GM23338 (cell line): ENCODE results near the gene OOEP. TPM values are rescaled to one million over a fixed set of nuclear protein-coding genes. Genes with fewer than 3 reads are reported as not detected.

Experiments
- ATAC-seq: fragments of 200-7000 bp; cut with Tn5 transposase; 3 replicates; pipeline ENCODE4 v1.9.1; 2020
- DNase-seq: peaks from one replicate; pipeline ENCODE4 v3.0.0-alpha.2; 2015; ENCODE audit warnings: low spot score
- H2AFZ ChIP-seq: fragments of 200-600 bp; sonication (generic); 2 replicates; pipeline ENCODE4 v1.8.0; 2016; ENCODE audit warnings: antibody characterized with exemption, mild to moderate bottlenecking, moderate library complexity
- H3F3A ChIP-seq: fragments of 200-600 bp; sonication (generic); replicated peaks from 2 replicates; pipeline ENCODE4 v1.8.0; 2017; ENCODE audit warnings: antibody characterized with exemption, mixed run types, low read depth
- H3K27ac ChIP-seq: fragments of 200-600 bp; sonication (generic); 2 replicates; pipeline ENCODE4 v1.6.1; 2016; ENCODE audit warnings: low read depth
- H3K27me3 ChIP-seq: fragments of 200-600 bp; sonication (generic); 2 replicates; pipeline ENCODE4 v1.8.0; 2016; ENCODE audit warnings: mild to moderate bottlenecking, mixed run types, moderate library complexity; ENCODE audit not compliant: insufficient read depth
- H3K36me3 ChIP-seq: fragments of 200-600 bp; sonication (generic); 2 replicates; pipeline ENCODE4 v1.8.0; 2016; ENCODE audit warnings: mild to moderate bottlenecking; ENCODE audit not compliant: insufficient read depth
- H3K4me1 ChIP-seq: fragments of 200-600 bp; sonication (generic); 2 replicates; pipeline ENCODE4 v1.8.0; 2016; ENCODE audit warnings: mild to moderate bottlenecking, moderate library complexity; ENCODE audit not compliant: insufficient read depth
- H3K4me2 ChIP-seq: fragments of 200-600 bp; sonication (generic); 2 replicates; pipeline ENCODE4 v1.7.1; 2017; ENCODE audit warnings: mixed run types
- H3K4me3 ChIP-seq: fragments of 200-600 bp; sonication (generic); 2 replicates; pipeline ENCODE4 v1.6.1; 2016; ENCODE audit warnings: mixed run types
- H3K79me2 ChIP-seq: fragments of 200-600 bp; sonication (generic); replicated peaks from 2 replicates; pipeline ENCODE4 v1.8.0; 2017; ENCODE audit warnings: mild to moderate bottlenecking; ENCODE audit not compliant: insufficient read depth
- H3K9me2 ChIP-seq: fragments of 200-600 bp; sonication (generic); 2 replicates; pipeline ENCODE4 v1.8.0; 2017; ENCODE audit not compliant: insufficient read depth
- H4K20me1 ChIP-seq: fragments of 200-600 bp; sonication (generic); replicated peaks from 2 replicates; pipeline ENCODE4 v1.8.0; 2017; ENCODE audit warnings: mild to moderate bottlenecking; ENCODE audit not compliant: insufficient read depth
- H3K27ac Mint-ChIP-seq: 2 replicates; pipeline ENCODE4 v1.8.0; 2020; ENCODE audit warnings: inconsistent platforms, mild to moderate bottlenecking, moderate library complexity, mixed read lengths
- H3K27me3 Mint-ChIP-seq: 3 replicates; pipeline ENCODE4 v1.8.0; 2022; ENCODE audit warnings: low read depth, mild to moderate bottlenecking, moderate library complexity, mixed read lengths, inconsistent platforms; ENCODE audit not compliant: insufficient read depth, poor library complexity
- H3K36me3 Mint-ChIP-seq: 3 replicates; pipeline ENCODE4 v1.8.0; 2021; ENCODE audit warnings: low read depth, mild to moderate bottlenecking, inconsistent platforms, moderate library complexity, mixed read lengths
- H3K4me1 Mint-ChIP-seq: 3 replicates; pipeline ENCODE4 v1.8.0; 2020; ENCODE audit warnings: mild to moderate bottlenecking, inconsistent platforms, mixed read lengths
- H3K4me3 Mint-ChIP-seq: 3 replicates; pipeline ENCODE4 v1.8.0; 2021; ENCODE audit warnings: moderate library complexity, mild to moderate bottlenecking, inconsistent platforms, mixed read lengths
- H3K9me3 Mint-ChIP-seq: 3 replicates; pipeline ENCODE4 v1.8.0; 2020; ENCODE audit warnings: moderate library complexity, mild to moderate bottlenecking, inconsistent platforms, mixed read lengths
- EZH2 ChIP-seq: fragments of 200-600 bp; sonication (generic); IDR thresholded peaks from one replicate; pipeline ENCODE4 v1.8.0; 2017; ENCODE audit warnings: antibody characterized with exemption, mild to moderate bottlenecking, low read depth; ENCODE audit not compliant: unreplicated experiment
- JUNB ChIP-seq: IDR thresholded peaks from one replicate; pipeline ENCODE4 v1.6.1; 2016; ENCODE audit warnings: antibody characterized with exemption; ENCODE audit not compliant: unreplicated experiment
- POLR2AphosphoS5 ChIP-seq: IDR thresholded peaks from 2 replicates; pipeline ENCODE4 v1.6.1; 2016; ENCODE audit warnings: antibody characterized with exemption, low read depth
- REST ChIP-seq: IDR thresholded peaks from one replicate; pipeline ENCODE4 v1.6.1; 2018; ENCODE audit warnings: antibody characterized with exemption; ENCODE audit not compliant: unreplicated experiment
- polyA plus RNA-seq: library from polyadenylated mRNA; unstranded; fragments of >200 nt; fragmentation: Nextera tagmentation; extraction: Ambion mirVana; gene quantifications from 2 replicates; pipeline ENCODE4 v1.2.1, GENCODE V29; 2016
- total RNA-seq: library from RNA; depleted of rRNA; stranded (reverse); fragments of >200 nt; shearing (Covaris generic); gene quantifications from 2 replicates; pipeline ENCODE4 v1.2.3, GENCODE V29; 2014
- TF ChIP-seq, protein P1 (sequence below): fragments of 250-450 bp; sonication (Bioruptor Pico); IDR thresholded peaks from 2 replicates; pipeline ENCODE4 v1.5.0; 2020; ENCODE audit warnings: mild to moderate bottlenecking, moderate library complexity

OOEP gene
- total and polyA plus RNA-seq, 2 experiments from 2014 or later = 0.73 TPM; not detected in 1

- TF ChIP-seq POLR2AphosphoS5 = no peak
- TF ChIP-seq, protein P1, sequence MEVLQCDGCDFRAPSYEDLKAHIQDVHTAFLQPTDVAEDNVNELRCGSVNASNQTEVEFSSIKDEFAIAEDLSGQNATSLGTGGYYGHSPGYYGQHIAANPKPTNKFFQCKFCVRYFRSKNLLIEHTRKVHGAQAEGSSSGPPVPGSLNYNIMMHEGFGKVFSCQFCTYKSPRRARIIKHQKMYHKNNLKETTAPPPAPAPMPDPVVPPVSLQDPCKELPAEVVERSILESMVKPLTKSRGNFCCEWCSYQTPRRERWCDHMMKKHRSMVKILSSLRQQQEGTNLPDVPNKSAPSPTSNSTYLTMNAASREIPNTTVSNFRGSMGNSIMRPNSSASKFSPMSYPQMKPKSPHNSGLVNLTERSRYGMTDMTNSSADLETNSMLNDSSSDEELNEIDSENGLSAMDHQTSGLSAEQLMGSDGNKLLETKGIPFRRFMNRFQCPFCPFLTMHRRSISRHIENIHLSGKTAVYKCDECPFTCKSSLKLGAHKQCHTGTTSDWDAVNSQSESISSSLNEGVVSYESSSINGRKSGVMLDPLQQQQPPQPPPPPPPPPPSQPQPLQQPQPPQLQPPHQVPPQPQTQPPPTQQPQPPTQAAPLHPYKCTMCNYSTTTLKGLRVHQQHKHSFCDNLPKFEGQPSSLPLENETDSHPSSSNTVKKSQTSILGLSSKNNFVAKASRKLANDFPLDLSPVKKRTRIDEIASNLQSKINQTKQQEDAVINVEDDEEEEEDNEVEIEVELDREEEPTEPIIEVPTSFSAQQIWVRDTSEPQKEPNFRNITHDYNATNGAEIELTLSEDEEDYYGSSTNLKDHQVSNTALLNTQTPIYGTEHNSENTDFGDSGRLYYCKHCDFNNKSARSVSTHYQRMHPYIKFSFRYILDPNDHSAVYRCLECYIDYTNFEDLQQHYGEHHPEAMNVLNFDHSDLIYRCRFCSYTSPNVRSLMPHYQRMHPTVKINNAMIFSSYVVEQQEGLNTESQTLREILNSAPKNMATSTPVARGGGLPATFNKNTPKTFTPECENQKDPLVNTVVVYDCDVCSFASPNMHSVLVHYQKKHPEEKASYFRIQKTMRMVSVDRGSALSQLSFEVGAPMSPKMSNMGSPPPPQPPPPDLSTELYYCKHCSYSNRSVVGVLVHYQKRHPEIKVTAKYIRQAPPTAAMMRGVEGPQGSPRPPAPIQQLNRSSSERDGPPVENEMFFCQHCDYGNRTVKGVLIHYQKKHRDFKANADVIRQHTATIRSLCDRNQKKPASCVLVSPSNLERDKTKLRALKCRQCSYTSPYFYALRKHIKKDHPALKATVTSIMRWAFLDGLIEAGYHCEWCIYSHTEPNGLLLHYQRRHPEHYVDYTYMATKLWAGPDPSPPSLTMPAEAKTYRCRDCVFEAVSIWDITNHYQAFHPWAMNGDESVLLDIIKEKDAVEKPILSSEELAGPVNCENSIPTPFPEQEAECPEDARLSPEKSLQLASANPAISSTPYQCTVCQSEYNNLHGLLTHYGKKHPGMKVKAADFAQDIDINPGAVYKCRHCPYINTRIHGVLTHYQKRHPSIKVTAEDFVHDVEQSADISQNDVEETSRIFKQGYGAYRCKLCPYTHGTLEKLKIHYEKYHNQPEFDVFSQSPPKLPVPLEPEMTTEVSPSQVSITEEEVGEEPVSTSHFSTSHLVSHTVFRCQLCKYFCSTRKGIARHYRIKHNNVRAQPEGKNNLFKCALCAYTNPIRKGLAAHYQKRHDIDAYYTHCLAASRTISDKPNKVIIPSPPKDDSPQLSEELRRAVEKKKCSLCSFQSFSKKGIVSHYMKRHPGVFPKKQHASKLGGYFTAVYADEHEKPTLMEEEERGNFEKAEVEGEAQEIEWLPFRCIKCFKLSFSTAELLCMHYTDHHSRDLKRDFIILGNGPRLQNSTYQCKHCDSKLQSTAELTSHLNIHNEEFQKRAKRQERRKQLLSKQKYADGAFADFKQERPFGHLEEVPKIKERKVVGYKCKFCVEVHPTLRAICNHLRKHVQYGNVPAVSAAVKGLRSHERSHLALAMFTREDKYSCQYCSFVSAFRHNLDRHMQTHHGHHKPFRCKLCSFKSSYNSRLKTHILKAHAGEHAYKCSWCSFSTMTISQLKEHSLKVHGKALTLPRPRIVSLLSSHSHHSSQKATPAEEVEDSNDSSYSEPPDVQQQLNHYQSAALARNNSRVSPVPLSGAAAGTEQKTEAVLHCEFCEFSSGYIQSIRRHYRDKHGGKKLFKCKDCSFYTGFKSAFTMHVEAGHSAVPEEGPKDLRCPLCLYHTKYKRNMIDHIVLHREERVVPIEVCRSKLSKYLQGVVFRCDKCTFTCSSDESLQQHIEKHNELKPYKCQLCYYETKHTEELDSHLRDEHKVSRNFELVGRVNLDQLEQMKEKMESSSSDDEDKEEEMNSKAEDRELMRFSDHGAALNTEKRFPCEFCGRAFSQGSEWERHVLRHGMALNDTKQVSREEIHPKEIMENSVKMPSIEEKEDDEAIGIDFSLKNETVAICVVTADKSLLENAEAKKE (CRISPR knock-in tag) = no peak
These were observed 21.0 kb downstream of the OOEP start (continued) for GRCh38 chr6:73348550-73349204.

GRCh38 chr6:73343164-73343563 lies 26.5 kb downstream of the OOEP start:
- H3K27ac ChIP-seq = no peak overlapping the region
- H3K36me3 ChIP-seq = no peaks in the 10 kb centered on the region
- H3K9me3 Mint-ChIP-seq = peaks cover 2% of the 10 kb centered on the region; the same call in 1 of the 3 replicates
- peaks cover 2% of the 10 kb centered on the region; the same call in 2 of the 3 replicates for H3K36me3 Mint-ChIP-seq
- H3K4me3 ChIP-seq = no peak overlapping the region
- H3K27me3 Mint-ChIP-seq = peaks cover 9% of the 10 kb centered on the region
- H3K4me1 Mint-ChIP-seq = peaks cover 20% of the 10 kb centered on the region
- DNase-seq (no peak), ATAC-seq (no peak)
- no peak overlapping the region for H3K4me2 ChIP-seq
- no peaks in the 10 kb centered on the region for H3K9me2 ChIP-seq
- no peak overlapping the region for H2AFZ ChIP-seq
- H4K20me1 ChIP-seq = no peaks in the 10 kb centered on the region
- H3F3A ChIP-seq = 0 out of 2 replicates have a peak, but pooled peaks cover 2% of the 10 kb centered on the region
- no peak overlapping the region for H3K4me3 Mint-ChIP-seq
- H3K79me2 ChIP-seq = no peaks in the 10 kb centered on the region
- no peaks in the 10 kb centered on the region for H3K27me3 ChIP-seq
- peaks cover 11% of the 10 kb centered on the region; the same call in 1 of the 2 replicates for H3K4me1 ChIP-seq
- H3K27ac Mint-ChIP-seq = no peak overlapping the region
- TF ChIP-seq REST (no peak), JUNB (no peak), EZH2 (no peak)
- TF ChIP-seq, protein P1 (CRISPR knock-in tag) = no peak
